Body of pancreas (tissue), 4 donors: ENCODE results near the gene UNC93A.

ENCODE experiments used
- POLR2A ChIP-seq, 3 donors: fragments of 450-650 bp; IDR thresholded peaks; one replicate each; pipeline ENCODE4 v1.6.1; 2016; ENCODE audit warnings: antibody characterized with exemption in 3 of 3, mild to moderate bottlenecking in 2 of 3
- TF ChIP-seq, protein P1 (sequence below), 7 experiments: fragments of 450-650 bp in 4 of 7; fragments of 200-600 bp in 3 of 7; sonication (generic) in 3 of 7; IDR thresholded peaks; one replicate each; pipeline ENCODE4 v1.5.1; 2016 to 2019; ENCODE audit warnings: antibody characterized with exemption in 7 of 7

GRCh38 chr6:167307342-167307955, 16.3 kb downstream of the UNC93A start:
- TF ChIP-seq, protein P1, sequence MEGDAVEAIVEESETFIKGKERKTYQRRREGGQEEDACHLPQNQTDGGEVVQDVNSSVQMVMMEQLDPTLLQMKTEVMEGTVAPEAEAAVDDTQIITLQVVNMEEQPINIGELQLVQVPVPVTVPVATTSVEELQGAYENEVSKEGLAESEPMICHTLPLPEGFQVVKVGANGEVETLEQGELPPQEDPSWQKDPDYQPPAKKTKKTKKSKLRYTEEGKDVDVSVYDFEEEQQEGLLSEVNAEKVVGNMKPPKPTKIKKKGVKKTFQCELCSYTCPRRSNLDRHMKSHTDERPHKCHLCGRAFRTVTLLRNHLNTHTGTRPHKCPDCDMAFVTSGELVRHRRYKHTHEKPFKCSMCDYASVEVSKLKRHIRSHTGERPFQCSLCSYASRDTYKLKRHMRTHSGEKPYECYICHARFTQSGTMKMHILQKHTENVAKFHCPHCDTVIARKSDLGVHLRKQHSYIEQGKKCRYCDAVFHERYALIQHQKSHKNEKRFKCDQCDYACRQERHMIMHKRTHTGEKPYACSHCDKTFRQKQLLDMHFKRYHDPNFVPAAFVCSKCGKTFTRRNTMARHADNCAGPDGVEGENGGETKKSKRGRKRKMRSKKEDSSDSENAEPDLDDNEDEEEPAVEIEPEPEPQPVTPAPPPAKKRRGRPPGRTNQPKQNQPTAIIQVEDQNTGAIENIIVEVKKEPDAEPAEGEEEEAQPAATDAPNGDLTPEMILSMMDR (IDR thresholded peaks at IDR 0.05) = no peak
- TF ChIP-seq POLR2A (IDR thresholded peaks at IDR 0.05) = no peak
